Natural killer cell (primary cell): Measurements from ENCODE around the gene SCAP. TPM values are rescaled to one million over a fixed set of nuclear protein-coding genes. Genes with fewer than 3 reads are reported as not detected.

Experiments
- ATAC-seq, 3 donors: fragments of 150-1000 bp in 2 of 3; fragments of 200-7000 bp in 1 of 3; cut with Tn5 transposase; 1 replicate in 1 of 3; 2 replicates in 2 of 3; pipeline ENCODE4 v1.10.0; 2021; ENCODE audit warnings: mild to moderate bottlenecking in 2 of 3, moderate library complexity in 2 of 3
- DNase-seq, 2 donors: peaks; one replicate each; pipeline versions ENCODE4 v3.0.0 to v3.0.0-alpha.2; 2013 to 2021; ENCODE audit warnings: mixed read lengths in 1 of 2
- H3K27ac ChIP-seq: one replicate; pipeline ENCODE4 v1.5.1; 2013; ENCODE audit warnings: mild to moderate bottlenecking, low read length
- H3K27me3 ChIP-seq: one replicate; pipeline ENCODE4 v1.6.1; 2013; ENCODE audit warnings: low read length; ENCODE audit not compliant: control insufficient read depth, insufficient read depth
- H3K36me3 ChIP-seq: one replicate; pipeline ENCODE4 v1.6.1; 2013; ENCODE audit warnings: low read length; ENCODE audit not compliant: control insufficient read depth, insufficient read depth
- H3K4me1 ChIP-seq: one replicate; pipeline ENCODE4 v1.6.1; 2013; ENCODE audit warnings: low read length; ENCODE audit not compliant: control insufficient read depth, insufficient read depth
- H3K4me3 ChIP-seq: one replicate; pipeline ENCODE4 v1.5.1; 2013; ENCODE audit warnings: low read length
- H3K9me3 ChIP-seq: one replicate; pipeline ENCODE4 v1.6.1; 2013; ENCODE audit warnings: low read length; ENCODE audit not compliant: control insufficient read depth, insufficient read depth
- H3K27ac Mint-ChIP-seq, 2 donors: one replicate each; pipeline ENCODE4 v1.8.0; 2022; ENCODE audit warnings: mild to moderate bottlenecking in 2 of 2, mixed read lengths in 2 of 2, moderate library complexity in 1 of 2
- H3K27me3 Mint-ChIP-seq, 2 donors: one replicate each; pipeline ENCODE4 v1.8.0; 2022; ENCODE audit warnings: low read depth in 2 of 2, mixed read lengths in 2 of 2
- H3K36me3 Mint-ChIP-seq: one replicate; pipeline ENCODE4 v1.8.0; 2022; ENCODE audit warnings: mixed read lengths
- H3K4me1 Mint-ChIP-seq, 2 donors: one replicate each; pipeline ENCODE4 v1.8.0; 2022; ENCODE audit warnings: mixed read lengths in 2 of 2
- H3K4me3 Mint-ChIP-seq: one replicate; pipeline ENCODE4 v1.8.0; 2022; ENCODE audit warnings: mild to moderate bottlenecking, moderate library complexity, mixed read lengths
- H3K9me3 Mint-ChIP-seq, 2 donors: one replicate each; pipeline ENCODE4 v1.8.0; 2022; ENCODE audit warnings: mixed read lengths in 2 of 2
- CTCF ChIP-seq: fragments of 200-600 bp; IDR thresholded peaks from one replicate; pipeline ENCODE4 v1.8.0; 2022; ENCODE audit warnings: antibody characterized with exemption
- WGBS: methylation state at CpG from one replicate; pipeline ENCODE4 v1.1.7; 2013; ENCODE audit warnings: missing lambda C conversion rate; ENCODE audit not compliant: insufficient coverage; 5-methylcytosine and 5-hydroxymethylcytosine counted together
- intact Hi-C: fragments of 100-400 bp; cut with micrococcal nuclease; formaldehyde crosslinking; loops from one replicate; pipeline ENCODE4 v1.14.2; 2022
- total RNA-seq, 4 donors: library from RNA; stranded (reverse); fragments of 120-200 nt in 1 of 4; gene quantifications; one replicate each; pipeline versions ENCODE4 v1.2.3 to v1.2.4, GENCODE V29; 2013 to 2022

Gene SCAP
- total RNA-seq, 3 donors from 2014 or later (not counting 1 experiment from before 2014, with no cell fraction given), result 63.9 to 104 (median 82.7) TPM

GRCh38 chr3:47444103-47444502 lies 31.6 kb downstream of the SCAP start:
- H3K27ac Mint-ChIP-seq, result peak overlapping the region in 1 of 2 donors; percentile 1
- H3K9me3 Mint-ChIP-seq, result peaks cover 0 to 5% of the 10 kb centered on the region in 2 donors
- H3K36me3 Mint-ChIP-seq, result no peaks in the 10 kb centered on the region
- Histone ChIP-seq H3K27me3 (no peaks in the 10 kb centered on the region), H3K36me3 (peaks cover 10% of the 10 kb centered on the region), H3K4me3 (no peak overlapping the region), H3K27ac (no peak overlapping the region), H3K9me3 (no peaks in the 10 kb centered on the region), H3K4me1 (peaks cover 3% of the 10 kb centered on the region)
- DNase-seq, result no peak
- TF ChIP-seq CTCF, result no peak
- H3K27me3 Mint-ChIP-seq, result no peaks in the 10 kb centered on the region
- H3K4me3 Mint-ChIP-seq, result no peak overlapping the region
- intact Hi-C loops, result no loop called here
- ATAC-seq, result no peak
- H3K4me1 Mint-ChIP-seq, result peaks cover 22 to 35% of the 10 kb centered on the region in 2 donors
- 96% methylated on average over 5 of the region's 5 CpGs for WGBS

- H3K27me3 Mint-ChIP-seq, result no peaks in the 10 kb centered on the region
- ATAC-seq (no peak), DNase-seq (no peak)
- no peak overlapping the region for H3K4me3 Mint-ChIP-seq
- Histone ChIP-seq H3K4me3 (no peak overlapping the region), H3K27me3 (no peaks in the 10 kb centered on the region), H3K36me3 (peaks cover 14% of the 10 kb centered on the region), H3K4me1 (peaks cover 3% of the 10 kb centered on the region), H3K9me3 (no peaks in the 10 kb centered on the region), H3K27ac (no peak overlapping the region)
- H3K9me3 Mint-ChIP-seq, result peaks cover 0 to 3% of the 10 kb centered on the region in 2 donors
- 95% methylated on average over 5 of the region's 5 CpGs for WGBS
- TF ChIP-seq CTCF, result no peak
- intact Hi-C loops, result no loop called here
- H3K4me1 Mint-ChIP-seq, result peaks cover 18 to 32% of the 10 kb centered on the region in 2 donors
- peak overlapping the region in 1 of 2 donors; percentile 1 for H3K27ac Mint-ChIP-seq
- H3K36me3 Mint-ChIP-seq, result no peaks in the 10 kb centered on the region
Observed at GRCh38 chr3:47443611-47443995, 32.1 kb downstream of the SCAP start.

- 78% methylated on average over 3 of the region's 4 CpGs for WGBS
- peak overlapping the region; percentile 42 to 45 for H3K27ac Mint-ChIP-seq
Observed at GRCh38 chr3:47441796-47442551, 33.8 kb downstream of the SCAP start.

More at GRCh38 chr3:47441796-47442551, 33.8 kb downstream of the SCAP start:
- no peak overlapping the region for H3K4me3 Mint-ChIP-seq
- no peaks in the 10 kb centered on the region for H3K36me3 Mint-ChIP-seq
- peaks cover 11 to 21% of the 10 kb centered on the region in 2 donors for H3K4me1 Mint-ChIP-seq
- DNase-seq, result no peak
- Histone ChIP-seq H3K27ac (no peak overlapping the region), H3K4me1 (peaks cover 3% of the 10 kb centered on the region), H3K27me3 (no peaks in the 10 kb centered on the region), H3K36me3 (peaks cover 24% of the 10 kb centered on the region), H3K4me3 (no peak overlapping the region), H3K9me3 (no peaks in the 10 kb centered on the region)
- H3K27me3 Mint-ChIP-seq, result no peaks in the 10 kb centered on the region
- ATAC-seq, result no peak
- H3K9me3 Mint-ChIP-seq, result no peaks in the 10 kb centered on the region
- TF ChIP-seq CTCF, result no peak
- intact Hi-C loops, result no loop called here
